Bronchial epithelial cell (primary cell): ENCODE measurements around the gene KIF3C. TPM values are rescaled to one million over a fixed set of nuclear protein-coding genes. Genes with fewer than 3 reads are reported as not detected.

Experiments
- DNase-seq: peaks from one replicate; pipeline ENCODE4 v3.0.0-alpha.2; 2010; ENCODE audit warnings: low read depth
- FAIRE-seq: peaks from 2 replicates; lab custom pipeline; 2011; peaks lifted over from hg19 to GRCh38; lab: Jason Lieb, UNC
- H3K27me3 ChIP-seq: 2 replicates; pipeline ENCODE4 v1.5.1; 2011; ENCODE audit warnings: low read length; ENCODE audit not compliant: control insufficient read depth, insufficient read depth
- H3K36me3 ChIP-seq: 2 replicates; pipeline ENCODE4 v1.5.1; 2011; ENCODE audit warnings: low read length; ENCODE audit not compliant: control insufficient read depth, insufficient read depth
- H3K4me3 ChIP-seq: 2 replicates; pipeline ENCODE4 v1.5.1; 2011; ENCODE audit warnings: mild to moderate bottlenecking, low read depth, low read length, control low read depth
- CTCF ChIP-seq: IDR thresholded peaks from 2 replicates; pipeline ENCODE4 v1.5.1; 2011; ENCODE audit warnings: mild to moderate bottlenecking, moderate library complexity, low read length, control low read depth, inconsistent platforms; ENCODE audit not compliant: insufficient read depth, severe bottlenecking
- total RNA-seq: library from RNA; depleted of rRNA; stranded (reverse); fragments of >200 nt; gene quantifications from 2 replicates; pipeline ENCODE4 v1.2.1, GENCODE V29; 2014

Gene KIF3C
- total RNA-seq, 1 donor from 2014 or later = 1.6 TPM

DNA sequence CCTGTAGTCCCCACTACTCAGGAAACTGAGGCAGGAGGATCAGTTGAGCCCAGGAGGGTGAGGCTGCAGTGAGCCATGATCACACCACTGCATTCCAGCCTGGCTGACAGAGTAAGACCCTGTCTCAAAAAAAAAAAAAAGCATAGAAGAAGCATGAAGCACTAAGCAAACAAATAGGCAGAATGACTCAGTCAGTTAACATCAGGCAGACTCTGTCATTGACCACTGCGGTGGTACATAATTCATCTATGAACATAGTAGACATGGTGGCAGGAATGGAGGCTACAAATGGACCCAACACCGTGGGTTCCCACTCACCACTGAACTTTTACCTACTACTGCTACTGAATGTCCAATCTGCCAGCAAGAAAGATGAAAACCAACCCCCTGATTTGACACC, 96.4 kb downstream of the KIF3C start:
- no peaks in the 10 kb centered on the region for H3K36me3 ChIP-seq
- DNase-seq = peak; percentile 93
- no peak overlapping the region for H3K4me3 ChIP-seq
- H3K27me3 ChIP-seq = no peaks in the 10 kb centered on the region
- TF ChIP-seq CTCF = no peak
- no peak for FAIRE-seq

- FAIRE-seq (no peak), DNase-seq (no peak)
- TF ChIP-seq CTCF = no peak
- H3K36me3 ChIP-seq = no peaks in the 10 kb centered on the region
- H3K27me3 ChIP-seq = no peaks in the 10 kb centered on the region
- H3K4me3 ChIP-seq = no peak overlapping the region
Measured at GRCh38 chr2:25881764-25882163, 100.5 kb downstream of the KIF3C start.

- H3K36me3 ChIP-seq = peaks cover 1% of the 10 kb centered on the region
- FAIRE-seq (no peak), DNase-seq (peak; percentile 89)
- H3K4me3 ChIP-seq = peak overlapping the region; percentile 39
- no peaks in the 10 kb centered on the region for H3K27me3 ChIP-seq
- TF ChIP-seq CTCF = no peak
Measured at GRCh38 chr2:25879133-25879730, 103.1 kb downstream of the KIF3C start.

DNA sequence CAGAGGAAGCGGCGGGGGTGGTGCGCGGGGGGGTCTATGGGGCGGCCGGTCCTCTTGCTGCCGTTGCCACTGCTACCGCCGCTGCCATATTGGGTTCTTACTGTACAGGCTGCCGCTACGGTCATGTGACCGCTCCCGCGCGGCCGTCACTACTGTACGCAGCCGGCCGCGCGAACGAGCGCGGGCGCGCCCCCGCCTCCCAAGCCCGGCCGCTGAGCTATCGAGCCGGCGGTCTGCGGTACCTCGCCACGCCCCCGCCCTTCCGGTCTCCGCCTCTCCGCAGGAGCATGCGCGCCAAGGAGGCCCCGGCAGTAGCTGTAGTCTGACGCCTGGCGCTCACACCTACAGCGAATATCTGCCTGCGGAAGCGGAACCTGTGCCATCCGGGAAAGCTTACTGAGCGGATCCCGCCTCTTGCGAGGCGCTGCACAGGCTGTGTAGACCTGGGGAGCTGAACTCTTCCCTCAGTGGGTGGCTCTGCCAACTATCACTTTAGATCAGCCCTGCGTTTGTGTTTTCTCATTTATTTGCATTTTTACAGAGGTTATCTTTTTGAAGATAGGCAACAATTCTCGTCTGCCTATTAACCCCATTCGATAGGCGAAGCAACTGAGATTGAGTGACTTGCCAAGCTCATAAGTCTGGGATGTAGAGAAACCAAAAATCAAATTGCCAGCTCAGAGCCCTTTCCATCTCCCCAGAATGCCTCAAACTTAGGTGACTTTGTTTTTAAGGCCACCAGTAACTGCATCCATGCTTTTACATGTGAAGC, 103.8 kb downstream of the KIF3C start, which contains the start of gene ASXL2:
ASXL2 (minus strand) TSS at position 127 of the 772 bp plus-strand sequence. CDS start 265 bp downstream, outside the sequence.
- DNase-seq = peak; percentile 96
- Histone ChIP-seq H3K36me3 (peaks cover 1% of the 10 kb centered on the region), H3K27me3 (no peaks in the 10 kb centered on the region), H3K4me3 (peak within 1 kb of the TSS; percentile 99)
- no peak for TF ChIP-seq CTCF
- FAIRE-seq = no peak

GRCh38 chr2:25877431-25878360, 104.6 kb downstream of the KIF3C start:
- Histone ChIP-seq H3K36me3 (peaks cover 1% of the 10 kb centered on the region), H3K27me3 (no peaks in the 10 kb centered on the region), H3K4me3 (peak overlapping the region; percentile 99)
- FAIRE-seq (no peak), DNase-seq (peak; percentile 68)
- TF ChIP-seq CTCF = no peak

Other genes starting within 250 kb of the KIF3C start
- 4.2 and 6.3 TPM in 2 replicates for gene ASXL2, start 104.0 kb downstream of the KIF3C start, total RNA-seq
- 308 and 654 TPM in 2 replicates for gene RAB10, start 51.6 kb upstream of the KIF3C start, total RNA-seq
- gene GAREM2, start 190.6 kb upstream of the KIF3C start, total RNA-seq = under 0.01 and 0.13 TPM in 2 replicates